ENCODE data around the gene TP53AIP1. TPM values are rescaled to one million over a fixed set of nuclear protein-coding genes. Genes with fewer than 3 reads are reported as not detected.

TP53AIP1 gene
- total RNA-seq, 1 experiment from 2014 or later: not detected

- H3K4me1 ChIP-seq (ENCODE audit: insufficient read depth, low read length): 0 out of 2 replicates have a peak, but pooled peaks cover 2% of the 10 kb centered on the region
- no peak overlapping the region for H2AK5ac ChIP-seq (ENCODE audit: insufficient read length, low read length)
- H2BK15ac ChIP-seq (ENCODE audit: low read depth, low read length): no peak overlapping the region
- peaks cover 8% of the 10 kb centered on the region for H3K23me2 ChIP-seq (ENCODE audit: insufficient read length, low read depth, low read length, poor library complexity, severe bottlenecking)
- Mint-ChIP-seq H3K9me3 (peaks cover 2 to 3% of the 10 kb centered on the region in 2 experiments; a peak in 4 of 5 replicates), H3K27me3 (ENCODE audit: low read depth) (peaks cover 89% of the 10 kb centered on the region), H3K4me3 (no peak overlapping the region), H3K36me3 (ENCODE audit: insufficient read depth in 1 of 3, low read depth in 3 of 3) (0 out of 7 replicates have a peak, but pooled peaks cover 0 to 4% (median 0%) of the 10 kb centered on the region in 3 experiments), H3K4me1 (peaks cover 13 to 15% of the 10 kb centered on the region in 2 experiments), H3K27ac (no peak overlapping the region)
- no peaks in the 10 kb centered on the region for H3K79me1 ChIP-seq (ENCODE audit: insufficient read depth, low read depth, low read length, poor library complexity, severe bottlenecking)
- H3K27ac ChIP-seq (ENCODE audit: insufficient read length, low read depth, low read length): no peak overlapping the region
- TF ChIP-seq, protein P1, sequence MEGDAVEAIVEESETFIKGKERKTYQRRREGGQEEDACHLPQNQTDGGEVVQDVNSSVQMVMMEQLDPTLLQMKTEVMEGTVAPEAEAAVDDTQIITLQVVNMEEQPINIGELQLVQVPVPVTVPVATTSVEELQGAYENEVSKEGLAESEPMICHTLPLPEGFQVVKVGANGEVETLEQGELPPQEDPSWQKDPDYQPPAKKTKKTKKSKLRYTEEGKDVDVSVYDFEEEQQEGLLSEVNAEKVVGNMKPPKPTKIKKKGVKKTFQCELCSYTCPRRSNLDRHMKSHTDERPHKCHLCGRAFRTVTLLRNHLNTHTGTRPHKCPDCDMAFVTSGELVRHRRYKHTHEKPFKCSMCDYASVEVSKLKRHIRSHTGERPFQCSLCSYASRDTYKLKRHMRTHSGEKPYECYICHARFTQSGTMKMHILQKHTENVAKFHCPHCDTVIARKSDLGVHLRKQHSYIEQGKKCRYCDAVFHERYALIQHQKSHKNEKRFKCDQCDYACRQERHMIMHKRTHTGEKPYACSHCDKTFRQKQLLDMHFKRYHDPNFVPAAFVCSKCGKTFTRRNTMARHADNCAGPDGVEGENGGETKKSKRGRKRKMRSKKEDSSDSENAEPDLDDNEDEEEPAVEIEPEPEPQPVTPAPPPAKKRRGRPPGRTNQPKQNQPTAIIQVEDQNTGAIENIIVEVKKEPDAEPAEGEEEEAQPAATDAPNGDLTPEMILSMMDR (conservative IDR thresholded peaks at IDR 0.05): no peak
- no peak overlapping the region for H4K8ac ChIP-seq (replicated peaks; ENCODE audit: insufficient read length, low read depth, low read length)
- H3K56ac ChIP-seq (ENCODE audit: insufficient read length, low read depth, low read length): no peak overlapping the region
- no peak overlapping the region for H3K9ac ChIP-seq (ENCODE audit: extremely low read depth, insufficient read length, low read length)
- no peaks in the 10 kb centered on the region for H3K9me3 ChIP-seq (ENCODE audit: control insufficient read depth, low read depth, low read length)
- no peak for DNase-seq
- no peak overlapping the region for H4K5ac ChIP-seq (ENCODE audit: insufficient read length, low read depth, low read length)
- no peak overlapping the region for H3K4ac ChIP-seq (ENCODE audit: low read depth, low read length)
- H2BK5ac ChIP-seq (ENCODE audit: insufficient read length, low read length): no peak overlapping the region
- H3K18ac ChIP-seq (ENCODE audit: insufficient read length, low read depth, low read length): no peak overlapping the region
- no peak overlapping the region for H3K4me2 ChIP-seq (ENCODE audit: insufficient read depth, insufficient read length, low read length)
- H3K14ac ChIP-seq (ENCODE audit: insufficient read depth, low read length): no peak overlapping the region
- no peak overlapping the region for H2BK12ac ChIP-seq (ENCODE audit: insufficient read length, low read depth, low read length)
- H3K23ac ChIP-seq (ENCODE audit: insufficient read length, low read depth, low read length): no peak overlapping the region
- no peak overlapping the region for H2AFZ ChIP-seq (ENCODE audit: low read length)
- H3K27me3 ChIP-seq (ENCODE audit: insufficient read depth, low read length): peaks cover 25% of the 10 kb centered on the region
- no CpG with 5 or more reads among the region's 12 CpGs for WGBS (ENCODE audit: extremely low coverage, insufficient read length, low lambda C conversion rate)
- no peak overlapping the region for H4K91ac ChIP-seq (ENCODE audit: insufficient read length, low read depth, low read length)
- no peaks in the 10 kb centered on the region for H3K79me2 ChIP-seq (ENCODE audit: insufficient read depth, low read length)
- H4K20me1 ChIP-seq (ENCODE audit: control insufficient read depth, insufficient read depth, insufficient read length): no peaks in the 10 kb centered on the region
- H3T11ph ChIP-seq (ENCODE audit: low read length): no peak overlapping the region
- H2BK120ac ChIP-seq (ENCODE audit: low read depth, low read length, poor library complexity, severe bottlenecking): no peak overlapping the region
- H2BK20ac ChIP-seq (ENCODE audit: low read depth, low read length, poor library complexity, severe bottlenecking): no peak overlapping the region
Measured at GRCh38 chr11:128908391-128909246, 34.1 kb downstream of the TP53AIP1 start.
